Suppressor macrophage treated with lipopolysaccharide for 1 hour (primary cell): Measurements from ENCODE around the gene ZNF335.

ENCODE experiments used
- DNase-seq, 3 donors: peaks; one replicate each; pipeline ENCODE4 v3.0.0-alpha.2; 2020 to 2022

Gene ZNF335

GRCh38 chr20:45949542-45950329, 22.3 kb downstream of the ZNF335 start:
- DNase-seq = no peak

GRCh38 chr20:45948742-45949541, 23.1 kb downstream of the ZNF335 start:
- DNase-seq = no peak

- no peak for DNase-seq
Observed at GRCh38 chr20:45948261-45948733, 23.7 kb downstream of the ZNF335 start.

- DNase-seq = no peak
Observed at GRCh38 chr20:45947110-45947866, 24.7 kb downstream of the ZNF335 start.

GRCh38 chr20:45946149-45946970, 25.6 kb downstream of the ZNF335 start:
- DNase-seq = peak; percentile 35 to 91 (median 38)

GRCh38 chr20:45945678-45946148, 26.3 kb downstream of the ZNF335 start:
- DNase-seq = peak in 1 of 3 donors; percentile 50

GRCh38 chr20:45944965-45945677, 26.9 kb downstream of the ZNF335 start:
- no peak for DNase-seq

- DNase-seq = peak; percentile 39 to 83 (median 67)
Observed at GRCh38 chr20:45944151-45944964, 27.6 kb downstream of the ZNF335 start.

GRCh38 chr20:45943613-45944012, 28.4 kb downstream of the ZNF335 start:
- DNase-seq = no peak

- DNase-seq = no peak
Observed at GRCh38 chr20:45940469-45940868, 31.5 kb downstream of the ZNF335 start.

GRCh38 chr20:45940053-45940452, 31.9 kb downstream of the ZNF335 start:
- DNase-seq = no peak

GRCh38 chr20:45938727-45939438, 33.1 kb downstream of the ZNF335 start:
- no peak for DNase-seq

GRCh38 chr20:45937765-45938164, 34.2 kb downstream of the ZNF335 start:
- DNase-seq = peak in 1 of 3 donors; percentile 31

GRCh38 chr20:45935416-45936046, 36.5 kb downstream of the ZNF335 start:
- DNase-seq = no peak

GRCh38 chr20:45934586-45935415, 37.2 kb downstream of the ZNF335 start, which contains the start of gene PCIF1:
Gene PCIF1, plus strand, starts transcription at chr20:45934683. Its CDS starts 4,317 bp downstream, at chr20:45939000.
- DNase-seq = peak; percentile 99 to 100 (median 100)

- peak; percentile 26 to 55 (median 29) for DNase-seq
Observed at GRCh38 chr20:45934046-45934585, 37.9 kb downstream of the ZNF335 start.

GRCh38 chr20:45933266-45934045, 38.5 kb downstream of the ZNF335 start:
- peak; percentile 51 to 67 (median 61) for DNase-seq
